ENCODE data around the gene TMEM87B. TPM values are rescaled to one million over a fixed set of nuclear protein-coding genes. Genes with fewer than 3 reads are reported as not detected.

Gene TMEM87B
- total RNA-seq, 6 donors from 2014 or later, result 20.1 to 45.9 (median 23.6) TPM

GRCh38 chr2:112053917-112054846, 887 bp upstream of the TMEM87B start:
- WGBS, 2 donors, result 2 to 3% methylated on average over 33 to 35 of the region's 62 CpGs
- TF ChIP-seq POLR2A (IDR thresholded peaks at IDR 0.05), result peak in 1 of 4 donors; percentile 36
- no peak for TF ChIP-seq CTCF (IDR thresholded peaks at IDR 0.05)
- peak; percentile 31 to 61 for TF ChIP-seq POLR2AphosphoS5 (IDR thresholded peaks at IDR 0.05)

GRCh38 chr2:112055730-112056625, 909 bp downstream of the TMEM87B start:
- 0 to 1% methylated on average over 27 to 36 of the region's 42 CpGs for WGBS, 2 donors
- peak in 1 of 2 donors; percentile 78 for DNase-seq

More at GRCh38 chr2:112053917-112054846, 887 bp upstream of the TMEM87B start:
- H3K4me3 ChIP-seq, result peak overlapping the region; percentile 54 to 64 (median 64)
- H3K4me1 ChIP-seq, result peaks cover 29 to 38% (median 34%) of the 10 kb centered on the region in 4 donors
- no peaks in the 10 kb centered on the region for H3K9me3 ChIP-seq
- H3K27me3 ChIP-seq, result no peaks in the 10 kb centered on the region
- DNase-seq, result peak; percentile 99 to 100
- peak; percentile 84 to 93 for ATAC-seq (ENCODE audit: low FRiP score in 2 of 2)
- peak overlapping the region; percentile 91 to 98 (median 94) for H3K27ac ChIP-seq
- H3K36me3 ChIP-seq, result no peaks in the 10 kb centered on the region

GRCh38 chr2:112056626-112056987, 1.5 kb downstream of the TMEM87B start:
- H3K36me3 ChIP-seq, result peaks cover 0 to 16% (median 3%) of the 10 kb centered on the region in 4 donors
- DNase-seq (no peak), ATAC-seq (ENCODE audit: low FRiP score in 2 of 2) (no peak)
- no peak for TF ChIP-seq CTCF (IDR thresholded peaks at IDR 0.05)
- TF ChIP-seq POLR2A (IDR thresholded peaks at IDR 0.05), result no peak
- TF ChIP-seq EP300 (IDR thresholded peaks at IDR 0.05), result no peak
- no peak for TF ChIP-seq POLR2AphosphoS5 (IDR thresholded peaks at IDR 0.05)
- 25 to 30% methylated on average over 3 of the region's 3 CpGs for WGBS, 2 donors
- no peaks in the 10 kb centered on the region for H3K9me3 ChIP-seq
- peaks cover 29 to 39% (median 34%) of the 10 kb centered on the region in 4 donors for H3K4me1 ChIP-seq
- H3K27ac ChIP-seq, result peak overlapping the region; percentile 95 to 100 (median 98)
- no peaks in the 10 kb centered on the region for H3K27me3 ChIP-seq
- H3K4me3 ChIP-seq, result peak overlapping the region in 3 of 4 donors; percentile 63 to 86 (median 77)

More at GRCh38 chr2:112055730-112056625, 909 bp downstream of the TMEM87B start:
- peak overlapping the region; percentile 95 to 100 (median 98) for H3K27ac ChIP-seq
- peaks cover 0 to 10% (median 2%) of the 10 kb centered on the region in 4 donors for H3K36me3 ChIP-seq
- H3K9me3 ChIP-seq, result no peaks in the 10 kb centered on the region
- peaks cover 29 to 39% (median 34%) of the 10 kb centered on the region in 4 donors for H3K4me1 ChIP-seq
- peak; percentile 43 to 58 for ATAC-seq (ENCODE audit: low FRiP score in 2 of 2)
- TF ChIP-seq CTCF (IDR thresholded peaks at IDR 0.05) (peak in 1 of 6 experiments; percentile 17), POLR2A (IDR thresholded peaks at IDR 0.05) (peak in 2 of 4 donors; percentile 22 to 30), EP300 (IDR thresholded peaks at IDR 0.05) (peak in 1 of 4 donors; percentile 48), POLR2AphosphoS5 (IDR thresholded peaks at IDR 0.05) (peak; percentile 49 to 65)
- H3K4me3 ChIP-seq, result peak overlapping the region; percentile 63 to 96 (median 82)
- H3K27me3 ChIP-seq, result no peaks in the 10 kb centered on the region

GRCh38 chr2:112059671-112060070, 4.6 kb downstream of the TMEM87B start:
- no peaks in the 10 kb centered on the region for H3K27me3 ChIP-seq
- no peak overlapping the region for H3K4me3 ChIP-seq
- DNase-seq (no peak), ATAC-seq (ENCODE audit: low FRiP score in 2 of 2) (no peak)
- WGBS, 2 donors, result 87 to 94% methylated on average over 2 of the region's 2 CpGs
- H3K9me3 ChIP-seq, result no peaks in the 10 kb centered on the region
- no peak for TF ChIP-seq CTCF (IDR thresholded peaks at IDR 0.05)
- no peak for TF ChIP-seq POLR2AphosphoS5 (IDR thresholded peaks at IDR 0.05)
- TF ChIP-seq POLR2A (IDR thresholded peaks at IDR 0.05), result no peak
- no peak for TF ChIP-seq EP300 (IDR thresholded peaks at IDR 0.05)
- H3K4me1 ChIP-seq, result peaks cover 22 to 34% (median 27%) of the 10 kb centered on the region in 4 donors
- H3K27ac ChIP-seq, result peak overlapping the region in 2 of 4 donors; percentile 42 to 100
- peaks cover 0 to 45% (median 12%) of the 10 kb centered on the region in 4 donors for H3K36me3 ChIP-seq

All from upper lobe of left lung (tissue), 6 donors.